GM19395 (cell line): ENCODE measurements around the gene BCAS3.
"Not testable (repeated sequence)": the region's sequence is repeated elsewhere in the genome, so short reads cannot be mapped to it uniquely, and the experiment has no call there.

Source experiments
- ATAC-seq: cut with Tn5 transposase; IDR thresholded peaks from one replicate; pipeline ENCODE4 v1.9.1; 2021; ENCODE audit warnings: mild to moderate bottlenecking, moderate library complexity; ENCODE audit not compliant: unreplicated experiment

Gene BCAS3

DNA sequence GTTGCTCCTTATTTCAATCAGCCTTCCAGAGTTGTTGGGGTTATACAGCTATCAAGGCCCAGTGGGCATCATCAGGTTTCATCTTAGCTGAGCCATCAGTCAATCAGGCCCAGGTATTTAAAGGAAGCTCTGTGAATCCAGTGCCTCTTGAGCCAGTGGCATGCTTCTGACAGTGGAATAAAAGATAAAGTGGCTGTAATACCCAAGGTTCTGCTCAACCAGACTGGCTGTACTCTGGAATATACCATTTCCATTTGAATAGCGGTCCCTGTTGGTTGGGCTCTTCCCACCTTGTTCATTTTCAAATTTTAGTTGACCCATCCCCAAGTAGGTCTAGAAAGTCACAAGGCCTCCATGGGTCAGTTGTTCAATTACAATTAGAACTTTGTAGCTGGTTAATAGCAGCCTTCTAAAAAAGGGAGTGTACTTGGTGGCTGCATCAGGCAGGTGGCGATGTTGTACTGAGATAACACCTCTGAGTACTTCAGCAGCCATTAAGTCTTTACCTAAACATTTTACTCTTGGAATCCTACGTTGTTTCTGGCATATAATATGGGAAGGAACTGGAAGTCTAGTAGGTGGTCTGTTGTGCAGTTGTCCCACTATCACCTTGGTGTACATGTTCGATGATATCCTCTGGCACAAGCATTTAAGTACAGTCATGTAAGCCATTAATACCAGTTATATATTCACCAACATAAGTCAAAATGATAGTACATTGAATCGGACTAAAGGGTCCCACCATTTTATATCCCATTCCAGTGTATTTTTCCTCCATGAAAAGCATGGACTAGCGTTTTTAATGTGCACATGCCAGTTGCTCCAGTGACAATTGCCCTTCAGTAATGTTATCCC is 294.1 kb downstream of the BCAS3 start:
- ATAC-seq: no peak

- ATAC-seq: not testable (repeated sequence)
Measured at GRCh38 chr17:60976861-60977260, 299.2 kb downstream of the BCAS3 start.

DNA sequence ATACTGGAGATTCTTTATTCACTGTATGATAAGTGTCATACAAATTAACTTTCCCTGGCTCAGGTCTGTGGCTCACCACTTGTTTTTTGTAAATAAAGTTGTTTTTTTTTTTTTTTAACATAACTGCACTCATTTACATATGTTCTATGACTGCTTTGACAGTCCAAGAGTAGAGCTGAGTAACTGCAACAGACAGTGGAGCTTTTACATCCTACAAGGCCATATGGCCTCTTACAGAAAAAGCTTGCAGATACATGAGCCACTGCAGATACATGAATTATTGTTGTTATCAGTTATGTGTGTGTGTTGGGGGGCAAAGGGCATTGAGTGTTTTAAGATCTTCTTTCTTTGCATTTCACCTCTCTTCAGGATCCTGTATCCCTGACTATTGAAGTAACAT is 311.7 kb downstream of the BCAS3 start:
- ATAC-seq: no peak

DNA sequence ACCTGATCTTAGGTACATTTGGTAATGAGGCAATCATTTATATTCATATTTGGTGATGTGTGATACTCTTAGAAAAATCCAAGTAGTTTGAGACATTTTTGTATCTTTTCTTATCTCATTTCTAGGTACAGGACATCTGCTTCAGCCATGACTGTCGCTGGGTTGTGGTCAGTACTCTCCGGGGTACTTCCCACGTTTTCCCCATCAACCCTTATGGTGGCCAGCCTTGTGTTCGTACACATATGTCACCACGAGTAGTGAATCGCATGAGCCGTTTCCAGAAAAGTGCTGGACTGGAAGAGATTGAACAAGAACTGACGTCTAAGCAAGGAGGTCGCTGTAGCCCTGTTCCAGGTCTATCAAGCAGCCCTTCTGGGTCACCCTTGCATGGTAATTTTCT is 312.2 kb downstream of the BCAS3 start:
- no peak for ATAC-seq

- no peak for ATAC-seq
Measured at GRCh38 chr17:60993497-60993896, 315.8 kb downstream of the BCAS3 start.

GRCh38 chr17:60995680-60996079 is 318.0 kb downstream of the BCAS3 start:
- no peak for ATAC-seq

DNA sequence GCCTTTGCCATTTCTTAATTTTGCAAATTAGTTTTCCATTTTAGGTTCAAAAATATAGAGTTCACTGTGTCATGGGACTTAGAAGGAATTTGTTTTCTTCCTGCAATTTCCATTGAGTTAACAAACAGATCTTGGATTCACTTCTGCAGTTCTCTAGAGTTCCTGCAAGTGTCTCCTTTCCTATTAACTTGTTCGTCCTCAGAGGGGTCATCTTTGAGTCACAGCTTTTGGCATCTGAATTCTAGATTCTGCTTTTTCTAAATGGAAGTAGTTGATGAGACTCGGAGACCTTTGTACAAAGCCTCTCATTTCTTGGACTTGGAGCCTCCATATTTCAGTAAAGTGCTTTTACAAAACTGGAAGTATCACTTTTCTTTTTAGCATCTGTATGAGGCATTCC is 323.3 kb downstream of the BCAS3 start:
- no peak for ATAC-seq

- no peak for ATAC-seq
Measured at GRCh38 chr17:61002316-61002736, 324.7 kb downstream of the BCAS3 start.

- ATAC-seq: no peak
Measured at GRCh38 chr17:61005358-61005757, 327.7 kb downstream of the BCAS3 start.

GRCh38 chr17:61005958-61006357 is 328.3 kb downstream of the BCAS3 start:
- ATAC-seq: not testable (repeated sequence)

GRCh38 chr17:61007980-61008379 is 330.3 kb downstream of the BCAS3 start:
- ATAC-seq: no peak

GRCh38 chr17:61009663-61010062 is 332.0 kb downstream of the BCAS3 start:
- no peak for ATAC-seq

DNA sequence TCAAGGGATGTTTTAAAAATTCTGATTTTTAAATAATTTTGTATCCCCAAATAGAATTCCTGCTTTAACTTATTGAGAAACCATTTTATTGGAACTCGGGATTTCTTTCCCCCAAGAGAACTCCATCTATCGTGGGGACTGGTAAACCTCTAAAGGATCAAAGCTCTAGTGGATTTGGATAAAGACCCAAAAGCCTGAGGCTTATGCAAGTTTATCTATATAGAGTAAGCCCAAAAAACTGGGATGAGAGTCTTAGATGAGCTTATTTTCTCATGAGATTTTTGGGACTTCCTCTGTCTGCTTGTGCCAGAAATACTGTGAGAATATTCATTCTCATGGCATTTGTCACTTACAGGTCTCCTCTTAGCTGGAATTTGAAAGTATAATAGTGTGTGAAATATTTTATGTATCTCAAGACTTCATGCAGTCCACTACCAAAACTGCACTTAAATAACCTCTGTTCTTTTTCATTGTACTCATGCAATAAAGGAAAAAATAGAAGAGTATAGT is 333.1 kb downstream of the BCAS3 start:
- no peak for ATAC-seq

DNA sequence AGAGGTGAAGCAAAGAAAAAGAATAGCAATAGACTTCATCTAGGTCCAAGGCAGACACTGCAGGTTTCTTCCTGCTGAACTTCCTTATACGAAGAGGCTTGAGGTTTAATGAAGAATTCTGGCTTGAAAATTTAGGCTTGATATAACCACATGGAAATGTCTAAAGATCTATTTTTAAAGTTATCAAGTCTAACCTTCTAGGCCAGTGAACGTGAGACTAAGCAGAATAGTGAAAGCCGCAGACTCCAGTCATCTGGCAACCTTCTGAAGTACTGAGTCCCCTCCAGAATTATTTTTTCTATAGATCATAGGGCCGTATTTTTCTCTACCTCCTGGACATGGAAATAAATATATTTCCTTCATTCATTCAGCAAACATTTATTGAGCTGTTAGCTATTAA is 333.6 kb downstream of the BCAS3 start:
- ATAC-seq: no peak

- ATAC-seq: no peak
Measured at GRCh38 chr17:61015966-61016365, 338.3 kb downstream of the BCAS3 start.

GRCh38 chr17:61017317-61018006 is 339.8 kb downstream of the BCAS3 start:
- ATAC-seq: no peak

DNA sequence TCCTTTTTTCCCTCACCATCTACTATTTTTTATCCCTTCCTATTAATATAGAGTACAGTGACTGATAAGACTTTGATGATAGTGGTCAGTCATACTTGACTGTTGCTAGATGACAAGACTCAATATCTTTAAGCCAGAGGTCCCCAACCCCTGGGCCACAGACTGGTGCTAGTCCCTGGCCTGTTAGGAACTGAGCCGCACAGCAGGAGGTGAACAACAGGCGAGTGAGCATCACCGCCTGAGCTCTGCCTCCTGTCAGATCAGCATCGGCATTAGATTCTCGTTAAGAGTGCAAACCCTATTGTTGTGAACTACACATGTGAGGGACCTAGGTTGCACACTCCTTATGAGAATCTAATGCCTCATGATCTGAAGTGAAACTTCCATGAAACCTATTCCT is 341.3 kb downstream of the BCAS3 start:
- ATAC-seq: no peak

DNA sequence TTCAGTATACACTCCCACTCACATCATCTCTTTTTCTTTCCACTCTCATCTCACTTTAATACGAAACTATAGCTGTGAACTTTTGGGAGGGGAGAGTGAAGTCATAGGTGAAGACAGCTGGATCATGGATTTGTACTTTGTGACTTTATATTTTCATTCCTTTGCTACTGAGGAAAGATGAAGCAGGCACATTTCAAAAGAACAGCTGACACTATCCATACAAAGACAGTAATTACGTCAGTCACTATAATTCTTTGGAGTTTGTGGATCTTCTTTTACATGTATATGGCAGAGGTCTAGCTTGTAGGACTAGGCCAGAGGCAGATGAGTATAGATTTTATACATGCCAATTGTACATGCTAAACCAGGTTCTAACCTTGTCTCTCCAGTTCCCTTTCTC is 346.3 kb downstream of the BCAS3 start:
- no peak for ATAC-seq

DNA sequence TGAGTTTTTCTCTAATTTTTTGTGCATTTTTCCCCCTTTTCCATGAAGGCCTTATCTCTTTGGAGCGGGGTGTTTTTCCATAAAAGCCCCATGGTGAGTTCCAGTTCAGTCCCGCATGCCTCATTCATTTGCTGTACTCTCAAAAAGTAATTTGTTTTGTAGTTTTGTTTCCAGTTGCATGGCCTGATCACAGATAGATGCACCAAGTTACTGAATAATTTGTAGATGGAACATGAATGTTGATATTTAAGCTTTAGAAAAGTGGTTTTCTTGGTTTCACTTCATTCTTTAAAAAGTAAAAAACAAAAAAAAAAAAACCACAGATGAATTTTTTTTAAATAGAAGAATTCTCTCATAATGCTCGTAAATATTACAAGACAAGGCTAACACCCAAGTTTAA is 349.2 kb downstream of the BCAS3 start:
- no peak for ATAC-seq

GRCh38 chr17:61029181-61029580 is 351.5 kb downstream of the BCAS3 start:
- no peak for ATAC-seq

DNA sequence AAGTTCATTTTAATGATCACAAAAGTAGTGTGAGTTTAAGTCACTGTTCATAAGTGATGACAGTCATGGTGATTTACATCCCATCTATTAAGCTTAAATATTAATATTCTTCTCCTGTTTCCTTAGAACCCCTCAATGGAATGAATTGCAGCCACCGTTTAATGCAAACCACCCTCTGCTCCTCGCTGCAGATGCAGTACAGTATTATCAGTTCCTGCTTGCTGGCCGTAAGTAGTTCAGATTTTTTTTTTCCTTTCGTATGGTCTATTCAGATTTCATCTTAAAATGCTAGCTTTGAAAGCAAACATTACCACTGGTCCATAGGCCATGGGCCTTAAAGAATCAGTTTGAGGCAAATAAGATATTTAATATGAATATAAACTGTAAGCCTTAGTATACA is 363.0 kb downstream of the BCAS3 start:
- ATAC-seq: no peak

- ATAC-seq: not testable (repeated sequence)
Measured at GRCh38 chr17:61042348-61042747, 364.7 kb downstream of the BCAS3 start.
